HG03378 (cell line): ENCODE results near the gene CC2D1A.
A peak's percentile ranks its signal among the peaks of the same experiment; 100 is the strongest.

Source experiments
- ATAC-seq: cut with Tn5 transposase; IDR thresholded peaks from one replicate; pipeline ENCODE4 v1.9.1; 2021; ENCODE audit warnings: mild to moderate bottlenecking, moderate library complexity; ENCODE audit not compliant: unreplicated experiment

Gene CC2D1A

GRCh38 chr19:13934785-13935109 is 28.7 kb downstream of the CC2D1A start:
- no peak for ATAC-seq

- no peak for ATAC-seq
Measured at GRCh38 chr19:13935765-13936510, 29.9 kb downstream of the CC2D1A start.

- no peak for ATAC-seq
Measured at GRCh38 chr19:13937479-13938300, 31.7 kb downstream of the CC2D1A start.

GRCh38 chr19:13938301-13939064 is 32.5 kb downstream of the CC2D1A start, which contains the start of gene PODNL1:
TSS of gene PODNL1 (minus strand) at chr19:13938417. CDS start at chr19:13938181, 236 bp downstream.
- ATAC-seq = no peak

GRCh38 chr19:13942023-13942684 is 36.2 kb downstream of the CC2D1A start:
- no peak for ATAC-seq

- no peak for ATAC-seq
Measured at GRCh38 chr19:13946414-13946813, 40.4 kb downstream of the CC2D1A start.

GRCh38 chr19:13951043-13951442 is 45.0 kb downstream of the CC2D1A start:
- ATAC-seq = no peak

- ATAC-seq = peak; percentile 13
Measured at GRCh38 chr19:13951799-13952153, 45.8 kb downstream of the CC2D1A start.

GRCh38 chr19:13952154-13952930 is 46.3 kb downstream of the CC2D1A start, which contains the start of gene DCAF15:
TSS of gene DCAF15 (plus strand) at chr19:13952509. CDS start at chr19:13952513, 4 bp downstream.
- ATAC-seq = peak; percentile 97

GRCh38 chr19:13952931-13953531 is 47.0 kb downstream of the CC2D1A start:
- ATAC-seq = no peak

- ATAC-seq = no peak
Measured at GRCh38 chr19:13954185-13954584, 48.2 kb downstream of the CC2D1A start.

- ATAC-seq = no peak
Measured at GRCh38 chr19:13955662-13956364, 49.8 kb downstream of the CC2D1A start.

- no peak for ATAC-seq
Measured at GRCh38 chr19:13956365-13956744, 50.4 kb downstream of the CC2D1A start.

- no peak for ATAC-seq
Measured at GRCh38 chr19:13957051-13957450, 51.0 kb downstream of the CC2D1A start.

- ATAC-seq = no peak
Measured at GRCh38 chr19:13958043-13958442, 52.0 kb downstream of the CC2D1A start.

GRCh38 chr19:13959141-13959961 is 53.4 kb downstream of the CC2D1A start:
- no peak for ATAC-seq

- no peak for ATAC-seq
Measured at GRCh38 chr19:13959962-13960862, 54.2 kb downstream of the CC2D1A start.
